GM19351 (cell line): ENCODE results near the gene EEA1.
"Not testable (repeated sequence)": the region's sequence is repeated elsewhere in the genome, so short reads cannot be mapped to it uniquely, and the experiment has no call there.

Source experiments
- ATAC-seq: cut with Tn5 transposase; IDR thresholded peaks from one replicate; pipeline ENCODE4 v1.9.1; 2021; ENCODE audit warnings: mild to moderate bottlenecking, moderate library complexity; ENCODE audit not compliant: unreplicated experiment

The EEA1 gene

DNA sequence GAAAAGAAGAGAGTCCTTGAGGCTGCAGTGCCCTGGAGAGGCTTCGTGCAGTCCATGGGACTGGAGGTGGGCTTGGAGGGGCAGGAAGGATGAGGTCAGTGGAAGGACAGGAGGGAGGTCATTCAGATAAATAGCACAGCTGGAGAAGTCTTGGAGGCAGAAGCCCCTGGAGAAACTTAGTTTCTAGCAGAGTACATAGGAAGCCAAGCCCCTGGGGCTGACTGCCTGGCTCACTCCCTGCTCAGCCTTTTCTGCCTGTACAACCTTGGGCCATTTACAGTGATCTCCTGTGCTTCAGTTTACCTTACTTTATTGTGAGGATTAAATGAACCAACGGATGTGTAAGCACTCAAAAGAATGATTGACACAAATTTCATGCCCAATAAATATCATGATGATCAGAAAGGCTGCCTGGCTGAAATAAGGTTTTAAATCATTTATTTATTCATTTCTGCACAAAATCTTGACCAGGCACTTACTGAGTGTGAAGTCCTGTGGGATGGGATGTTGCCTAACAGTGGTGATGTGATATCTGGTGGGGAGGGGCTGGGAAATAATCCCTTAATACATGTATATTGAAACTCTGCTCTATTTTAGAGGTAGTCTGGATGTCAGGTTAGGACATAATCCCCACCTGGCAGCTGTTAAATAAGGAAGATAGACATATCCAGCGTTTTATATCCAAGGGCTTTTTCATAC lies 172.0 kb downstream of the EEA1 start:
- ATAC-seq = no peak

- no peak for ATAC-seq
Observed at GRCh38 chr12:92753976-92754885, 174.9 kb downstream of the EEA1 start.

DNA sequence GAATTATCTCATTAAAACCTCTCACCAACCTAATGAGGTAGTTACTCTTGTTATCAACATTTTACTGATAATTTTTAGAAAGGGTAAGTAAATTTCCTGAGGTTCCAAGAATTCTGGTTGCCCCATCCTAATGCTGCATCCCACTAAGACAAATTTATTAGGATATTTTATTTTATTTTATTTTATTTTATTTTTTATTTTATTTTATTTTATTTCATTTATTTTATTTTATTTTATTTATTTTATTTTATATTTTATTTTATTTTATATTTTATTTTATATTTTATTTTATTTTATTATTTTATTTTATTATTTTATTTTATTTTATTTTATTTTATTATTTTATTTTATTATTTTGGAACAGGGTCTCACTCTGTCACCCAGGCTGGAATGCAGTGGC lies 179.4 kb downstream of the EEA1 start:
- not testable (repeated sequence) for ATAC-seq

- ATAC-seq = no peak
Observed at GRCh38 chr12:92747151-92747550, 181.9 kb downstream of the EEA1 start.

DNA sequence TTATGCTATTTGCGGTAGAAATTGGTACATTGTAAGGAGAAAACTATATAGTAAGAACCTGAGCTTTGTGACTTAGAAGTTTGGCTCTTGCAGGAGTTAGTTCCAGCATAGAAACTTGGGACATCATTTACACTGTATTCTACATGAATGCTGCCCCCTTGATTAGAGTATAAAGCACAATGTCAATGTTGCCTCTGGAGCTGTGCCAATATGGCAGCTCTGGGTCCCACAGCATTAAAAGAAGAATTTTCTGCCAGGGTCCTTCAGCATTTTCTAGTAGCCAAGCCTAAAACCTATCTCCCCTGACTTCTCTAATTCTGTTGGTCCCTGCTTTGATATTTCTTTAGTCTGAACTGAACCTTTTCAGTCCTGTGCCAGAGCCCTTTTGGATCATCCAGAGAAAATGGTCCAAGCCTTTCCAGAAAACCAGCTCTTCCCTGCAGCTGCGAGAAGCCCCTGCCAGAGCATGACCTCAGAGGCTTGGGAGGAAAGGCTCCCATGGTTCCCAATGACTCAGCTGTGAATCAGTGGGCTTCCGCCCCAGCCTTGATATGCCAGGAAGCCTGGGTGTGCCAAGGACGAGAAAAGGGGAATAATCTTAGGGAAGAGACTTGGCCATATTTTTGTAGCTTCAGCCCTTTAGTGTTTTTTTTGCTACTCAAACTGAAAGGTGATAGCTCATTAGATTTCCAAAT lies 183.1 kb downstream of the EEA1 start:
- no peak for ATAC-seq

- ATAC-seq = no peak
Observed at GRCh38 chr12:92743026-92743425, 186.1 kb downstream of the EEA1 start.

GRCh38 chr12:92740411-92740810 lies 188.7 kb downstream of the EEA1 start:
- no peak for ATAC-seq

GRCh38 chr12:92739113-92739512 lies 190.0 kb downstream of the EEA1 start:
- ATAC-seq = no peak

- ATAC-seq = no peak
Observed at GRCh38 chr12:92737855-92738850, 190.9 kb downstream of the EEA1 start.

- ATAC-seq = no peak
Observed at GRCh38 chr12:92736605-92737004, 192.5 kb downstream of the EEA1 start.

DNA sequence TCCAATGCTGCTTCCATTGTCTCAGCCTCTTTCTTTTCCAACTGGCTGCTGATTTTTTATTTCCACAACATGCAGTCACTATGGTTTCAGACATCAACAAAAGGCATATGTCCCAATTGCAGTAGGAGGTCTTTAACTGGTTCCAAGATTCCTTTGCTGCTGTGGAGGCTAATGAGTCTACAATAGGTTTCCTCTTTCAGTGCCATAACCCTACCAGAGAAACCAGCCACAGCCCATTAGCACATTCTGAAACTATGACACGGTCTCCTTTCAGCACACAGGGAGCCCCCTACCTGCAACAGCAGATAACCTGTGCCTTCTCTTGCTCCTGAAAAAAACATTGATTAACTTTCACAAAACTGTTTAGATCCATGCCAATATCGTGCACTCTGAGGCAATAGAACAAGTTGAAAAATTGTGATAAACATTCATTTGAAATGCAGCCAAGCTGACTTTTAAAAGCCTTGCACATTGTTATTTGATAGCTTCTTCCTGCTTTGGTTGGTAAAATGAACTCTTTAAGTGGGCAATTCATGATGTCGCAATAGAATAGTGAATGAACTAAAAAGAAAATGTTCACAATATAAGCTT lies 193.9 kb downstream of the EEA1 start:
- ATAC-seq = peak; percentile 56

- ATAC-seq = no peak
Observed at GRCh38 chr12:92733661-92734060, 195.4 kb downstream of the EEA1 start.

- no peak for ATAC-seq
Observed at GRCh38 chr12:92733181-92733580, 195.9 kb downstream of the EEA1 start.

GRCh38 chr12:92732716-92733115 lies 196.4 kb downstream of the EEA1 start:
- ATAC-seq = no peak

DNA sequence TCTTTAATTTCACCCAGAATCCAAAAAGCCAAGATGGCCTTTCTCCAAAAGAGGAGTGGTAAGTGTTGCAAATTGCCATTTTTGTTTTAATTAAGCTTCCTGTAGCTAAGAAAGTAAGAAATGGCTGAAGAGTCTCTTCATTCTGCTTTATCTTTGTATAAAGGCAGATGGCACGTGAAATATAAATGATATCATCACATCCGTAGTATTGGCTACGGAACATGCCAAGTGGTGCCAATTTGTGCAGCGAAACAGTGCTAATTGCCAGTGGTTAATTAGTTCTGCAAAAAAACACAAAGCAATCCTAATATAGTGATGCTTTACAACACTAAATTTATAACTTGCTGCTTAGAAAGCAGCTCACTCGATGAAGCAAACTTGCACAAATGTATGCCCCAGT lies 196.9 kb downstream of the EEA1 start:
- no peak for ATAC-seq

GRCh38 chr12:92730758-92731157 lies 198.3 kb downstream of the EEA1 start:
- ATAC-seq = no peak

DNA sequence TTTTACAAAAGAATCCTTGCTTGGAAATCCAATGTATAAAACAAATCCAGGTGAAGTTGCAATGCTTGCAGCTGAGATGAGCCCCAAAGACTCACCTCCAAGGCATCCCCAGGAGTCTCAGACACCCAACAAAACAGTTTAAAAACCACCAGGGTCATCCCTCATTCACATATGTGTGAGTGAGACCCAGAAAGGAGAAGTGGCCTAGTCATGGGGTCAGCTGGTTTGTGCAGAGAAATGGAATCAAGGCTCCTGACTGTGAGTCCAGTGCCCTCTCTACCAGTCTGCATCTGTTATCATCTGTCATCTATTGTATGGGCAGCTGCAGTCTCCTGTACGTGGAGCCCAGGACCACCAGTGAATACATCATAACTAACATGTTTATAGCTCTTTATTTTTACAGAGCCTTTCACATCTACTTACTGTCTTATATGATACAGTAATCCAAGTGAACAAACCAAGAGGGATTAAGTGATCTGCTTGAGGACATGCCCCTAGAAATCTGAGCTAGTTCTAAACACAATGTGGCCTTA lies 199.3 kb downstream of the EEA1 start:
- peak; percentile 63 for ATAC-seq

GRCh38 chr12:92726850-92727249 lies 202.2 kb downstream of the EEA1 start:
- no peak for ATAC-seq

DNA sequence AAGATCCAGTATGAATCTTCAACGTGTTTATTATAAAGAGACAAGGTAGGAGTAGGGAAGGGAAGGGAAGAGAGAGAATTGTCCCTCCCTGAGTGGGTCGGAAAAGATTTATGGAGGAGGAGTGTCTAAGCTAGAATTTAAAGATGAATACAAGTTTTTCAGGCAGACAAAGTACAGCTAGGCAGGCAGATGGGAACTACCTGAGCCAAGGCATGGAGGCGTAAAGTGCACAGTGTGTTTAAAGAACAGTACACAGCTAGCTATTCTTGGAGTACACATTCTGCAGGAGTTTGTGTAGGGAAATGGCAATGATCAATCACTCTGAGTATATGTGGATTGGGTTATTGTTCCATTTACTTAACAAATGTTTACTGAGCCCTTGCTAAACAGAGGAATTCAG lies 206.2 kb downstream of the EEA1 start:
- ATAC-seq = no peak

- ATAC-seq = no peak
Observed at GRCh38 chr12:92721656-92722055, 207.4 kb downstream of the EEA1 start.
